Stimulated activated naive CD8-positive, alpha-beta T cell treated with anti-CD3 and anti-CD28 coated beads, Interleukin-15, amount 100 ng/mL, for 72 hours (primary cell): ENCODE data around the gene TBX18.

ENCODE experiments used
- ATAC-seq: fragments of 150-1000 bp; cut with Tn5 transposase; 2 replicates; pipeline ENCODE4 v1.10.0; 2021; ENCODE audit warnings: mild to moderate bottlenecking, moderate library complexity
- DNase-seq, 2 donors: peaks; one replicate each; pipeline ENCODE4 v3.0.0; 2021 to 2022
- H3K27ac Mint-ChIP-seq, 2 donors: one replicate each; pipeline ENCODE4 v1.8.0; 2022; ENCODE audit warnings: mild to moderate bottlenecking in 2 of 2, mixed read lengths in 2 of 2, moderate library complexity in 2 of 2
- H3K27me3 Mint-ChIP-seq: one replicate; pipeline ENCODE4 v1.8.0; 2022; ENCODE audit warnings: mixed read lengths
- H3K4me1 Mint-ChIP-seq: one replicate; pipeline ENCODE4 v1.8.0; 2022; ENCODE audit warnings: mild to moderate bottlenecking, mixed read lengths
- H3K4me3 Mint-ChIP-seq, 2 donors: one replicate each; pipeline ENCODE4 v1.8.0; 2022; ENCODE audit warnings: mild to moderate bottlenecking in 2 of 2, mixed read lengths in 2 of 2, moderate library complexity in 1 of 2
- H3K9me3 Mint-ChIP-seq, 2 donors: one replicate each; pipeline ENCODE4 v1.8.0; 2022; ENCODE audit warnings: mixed read lengths in 2 of 2

Gene TBX18

DNA sequence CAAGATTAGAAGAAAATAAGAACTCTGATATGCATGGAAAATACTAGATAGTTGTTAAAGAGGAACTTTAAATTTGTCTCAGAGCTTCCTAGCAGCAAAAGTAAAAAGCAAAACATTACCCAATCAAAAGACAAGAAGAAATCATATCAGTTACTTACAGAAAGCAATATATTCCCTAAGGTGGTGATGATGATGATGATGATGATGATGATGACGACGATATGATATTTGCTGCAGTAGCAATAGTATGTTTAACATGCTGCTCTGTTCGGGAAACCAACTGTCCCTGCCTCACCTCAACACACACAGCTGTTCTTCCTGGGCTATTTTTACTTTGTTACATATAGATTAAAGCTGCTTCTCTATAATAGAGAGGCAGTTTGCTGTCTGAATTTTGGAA is 12.0 kb upstream of the TBX18 start:
- peaks cover 0 to 7% of the 10 kb centered on the region in 2 donors for H3K9me3 Mint-ChIP-seq
- H3K27ac Mint-ChIP-seq = no peak overlapping the region
- peaks cover 22% of the 10 kb centered on the region for H3K4me1 Mint-ChIP-seq
- H3K4me3 Mint-ChIP-seq = no peak overlapping the region
- no peak for ATAC-seq
- DNase-seq = no peak
- peaks cover 78% of the 10 kb centered on the region for H3K27me3 Mint-ChIP-seq

- H3K4me3 Mint-ChIP-seq = no peak overlapping the region
Observed at GRCh38 chr6:84775751-84776150, 11.4 kb upstream of the TBX18 start.

DNA sequence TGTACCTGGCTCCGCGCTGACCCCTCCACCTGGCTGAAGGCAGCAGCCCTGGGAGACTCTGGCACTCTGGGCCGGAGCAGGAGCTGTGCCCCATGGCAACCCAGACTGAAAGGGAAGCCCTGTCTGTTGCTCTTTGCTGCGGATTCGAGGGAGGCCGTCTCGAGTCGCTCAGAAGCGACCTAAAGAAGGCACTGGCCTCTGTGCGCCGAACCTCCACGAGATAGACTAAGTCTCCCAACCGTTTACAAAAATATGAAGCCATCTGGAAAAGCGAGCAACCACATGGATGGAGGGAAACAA is 10.5 kb upstream of the TBX18 start:
- ATAC-seq (no peak), DNase-seq (no peak)
- peaks cover 22% of the 10 kb centered on the region for H3K4me1 Mint-ChIP-seq
- H3K27ac Mint-ChIP-seq = no peak overlapping the region
- peaks cover 80% of the 10 kb centered on the region for H3K27me3 Mint-ChIP-seq
- peaks cover 0 to 7% of the 10 kb centered on the region in 2 donors for H3K9me3 Mint-ChIP-seq
- H3K4me3 Mint-ChIP-seq = peak overlapping the region in 1 of 2 donors; percentile 65

More at GRCh38 chr6:84775751-84776150, 11.4 kb upstream of the TBX18 start:
- Mint-ChIP-seq H3K9me3 (peaks cover 0 to 7% of the 10 kb centered on the region in 2 donors), H3K27me3 (peaks cover 80% of the 10 kb centered on the region), H3K4me1 (peaks cover 22% of the 10 kb centered on the region), H3K27ac (no peak overlapping the region)
- ATAC-seq (no peak), DNase-seq (no peak)

DNA sequence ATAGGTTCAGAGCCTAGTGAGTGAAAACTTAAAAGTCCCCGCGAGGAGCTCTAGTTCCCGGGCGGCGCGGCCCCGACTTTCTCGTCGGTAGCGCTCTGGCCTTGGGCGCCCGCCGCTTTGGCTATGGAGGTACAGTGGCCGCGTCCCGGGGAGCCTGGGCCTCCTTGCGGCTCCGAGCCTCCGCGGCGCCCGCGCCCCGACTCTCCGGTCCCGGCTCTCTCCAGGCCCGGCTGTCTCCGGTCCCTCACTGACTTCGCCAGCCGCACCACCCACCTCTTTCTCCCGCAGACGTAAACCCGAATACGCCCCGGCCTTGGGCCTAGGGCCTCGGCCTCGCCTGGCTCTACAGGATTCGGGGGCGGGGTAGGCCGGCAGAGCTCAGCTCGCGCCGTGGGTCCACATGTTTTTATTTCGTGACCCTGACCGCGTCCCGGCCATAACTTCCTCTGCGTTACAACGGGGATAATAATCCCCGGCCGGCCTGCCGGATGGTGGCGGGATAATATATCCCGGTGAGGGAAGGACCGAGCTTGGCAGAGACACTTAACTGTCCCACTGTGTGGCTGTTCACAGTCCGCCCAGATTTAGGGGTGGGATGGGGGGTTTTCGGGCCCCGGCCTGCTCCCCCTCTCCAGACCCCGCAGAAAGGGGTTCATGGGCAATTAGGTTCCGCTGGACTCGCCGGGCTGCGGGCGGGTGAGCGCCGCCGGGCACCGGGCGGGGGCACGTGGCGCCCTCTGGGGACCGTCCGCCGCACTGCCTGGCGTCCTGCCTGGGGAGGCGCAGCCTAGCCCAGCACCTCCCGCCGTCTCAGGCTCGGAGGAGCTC is 10.0 kb upstream of the TBX18 start:
- H3K27me3 Mint-ChIP-seq = peaks cover 84% of the 10 kb centered on the region
- peak in 1 of 2 donors; percentile 34 for DNase-seq
- H3K9me3 Mint-ChIP-seq = peaks cover 0 to 7% of the 10 kb centered on the region in 2 donors
- H3K4me1 Mint-ChIP-seq = peaks cover 22% of the 10 kb centered on the region
- H3K4me3 Mint-ChIP-seq = peak overlapping the region; percentile 63 to 65
- ATAC-seq = peak; percentile 79
- H3K27ac Mint-ChIP-seq = peak overlapping the region in 1 of 2 donors; percentile 64

- peak; percentile 52 for ATAC-seq
- peak overlapping the region in 1 of 2 donors; percentile 64 for H3K27ac Mint-ChIP-seq
- H3K27me3 Mint-ChIP-seq = peaks cover 86% of the 10 kb centered on the region
- H3K4me3 Mint-ChIP-seq = peak overlapping the region; percentile 63 to 65
- no peak for DNase-seq
- peaks cover 0 to 7% of the 10 kb centered on the region in 2 donors for H3K9me3 Mint-ChIP-seq
- H3K4me1 Mint-ChIP-seq = peaks cover 22% of the 10 kb centered on the region
Observed at GRCh38 chr6:84773431-84774156, 9.2 kb upstream of the TBX18 start.

- Mint-ChIP-seq H3K4me1 (peaks cover 22% of the 10 kb centered on the region), H3K27ac (no peak overlapping the region), H3K27me3 (peaks cover 86% of the 10 kb centered on the region), H3K4me3 (no peak overlapping the region), H3K9me3 (peaks cover 0 to 7% of the 10 kb centered on the region in 2 donors)
- ATAC-seq (no peak), DNase-seq (no peak)
Observed at GRCh38 chr6:84773133-84773430, 8.7 kb upstream of the TBX18 start.

DNA sequence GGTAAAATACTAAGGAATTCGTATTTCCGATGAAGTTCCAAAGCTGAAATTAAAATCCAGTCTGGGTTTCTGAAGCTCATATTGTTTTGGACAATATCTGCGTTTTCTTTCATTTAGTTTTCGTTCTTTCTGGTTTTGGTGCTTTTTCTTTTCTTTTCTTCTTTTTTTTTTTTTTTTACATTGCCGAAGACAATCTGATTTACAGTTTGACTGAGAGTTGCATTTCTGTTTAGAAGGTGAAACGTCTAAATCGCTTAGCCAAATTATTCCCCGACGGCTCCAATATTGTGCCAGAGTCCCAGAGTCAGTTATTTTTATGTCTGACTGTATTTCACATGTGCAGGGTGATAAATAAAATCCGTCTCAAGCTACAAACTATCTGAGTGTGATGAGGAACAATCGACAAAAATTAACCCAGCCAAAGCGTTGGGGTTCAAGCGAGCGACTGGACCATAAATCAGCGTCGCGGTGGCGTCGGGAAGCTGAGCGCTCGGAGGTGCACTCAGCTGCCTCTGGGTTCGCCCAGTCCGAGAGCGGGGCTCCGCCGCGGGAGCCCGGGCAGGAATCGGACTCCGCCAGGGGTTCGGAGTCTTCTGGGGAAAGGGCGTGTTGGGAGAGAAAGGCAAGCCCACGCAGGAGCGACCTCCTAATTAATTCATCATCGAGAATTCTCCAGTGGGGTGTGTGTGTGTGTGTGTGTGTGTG is 8.2 kb upstream of the TBX18 start:
- ATAC-seq (no peak), DNase-seq (no peak)
- Mint-ChIP-seq H3K27ac (no peak overlapping the region), H3K9me3 (peaks cover 0 to 7% of the 10 kb centered on the region in 2 donors), H3K27me3 (peaks cover 86% of the 10 kb centered on the region), H3K4me1 (peaks cover 22% of the 10 kb centered on the region), H3K4me3 (peak overlapping the region in 1 of 2 donors; percentile 9)

DNA sequence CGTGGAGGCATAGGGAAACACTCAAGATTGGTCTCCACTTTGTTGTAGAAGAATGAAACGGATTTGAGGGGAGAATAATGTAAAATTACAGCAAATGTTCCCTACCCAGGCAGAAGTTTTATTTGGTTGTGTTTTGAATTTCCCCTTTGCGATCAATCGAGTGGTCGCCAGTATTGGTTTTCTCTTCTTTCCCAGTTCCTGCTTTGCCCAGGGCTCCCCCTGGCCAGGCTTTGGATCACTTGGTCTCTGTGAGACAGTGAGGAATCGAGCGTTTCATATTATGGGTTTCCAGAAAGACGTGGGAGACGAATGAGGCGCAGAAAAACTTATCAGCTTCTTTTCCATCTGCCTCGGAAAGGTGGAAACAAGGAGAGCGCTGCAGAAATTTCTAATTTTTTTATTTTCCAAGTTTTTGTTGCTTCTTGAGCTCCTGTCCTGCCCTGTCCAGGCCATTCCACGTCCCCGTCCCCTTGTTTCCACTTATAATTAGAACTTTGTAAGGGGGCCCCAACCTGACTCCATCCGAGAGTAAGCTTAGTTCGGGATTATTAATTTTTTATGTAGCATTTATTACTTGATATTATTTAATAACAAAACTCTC is 7.5 kb upstream of the TBX18 start:
- DNase-seq = no peak
- peaks cover 0 to 7% of the 10 kb centered on the region in 2 donors for H3K9me3 Mint-ChIP-seq
- H3K27me3 Mint-ChIP-seq = peaks cover 86% of the 10 kb centered on the region
- ATAC-seq = no peak
- peaks cover 23% of the 10 kb centered on the region for H3K4me1 Mint-ChIP-seq
- no peak overlapping the region for H3K4me3 Mint-ChIP-seq
- no peak overlapping the region for H3K27ac Mint-ChIP-seq

GRCh38 chr6:84771125-84771755 is 6.8 kb upstream of the TBX18 start:
- Mint-ChIP-seq H3K27me3 (peaks cover 86% of the 10 kb centered on the region), H3K27ac (no peak overlapping the region), H3K4me1 (peaks cover 30% of the 10 kb centered on the region), H3K9me3 (peaks cover 0 to 7% of the 10 kb centered on the region in 2 donors), H3K4me3 (no peak overlapping the region)
- DNase-seq (no peak), ATAC-seq (no peak)

DNA sequence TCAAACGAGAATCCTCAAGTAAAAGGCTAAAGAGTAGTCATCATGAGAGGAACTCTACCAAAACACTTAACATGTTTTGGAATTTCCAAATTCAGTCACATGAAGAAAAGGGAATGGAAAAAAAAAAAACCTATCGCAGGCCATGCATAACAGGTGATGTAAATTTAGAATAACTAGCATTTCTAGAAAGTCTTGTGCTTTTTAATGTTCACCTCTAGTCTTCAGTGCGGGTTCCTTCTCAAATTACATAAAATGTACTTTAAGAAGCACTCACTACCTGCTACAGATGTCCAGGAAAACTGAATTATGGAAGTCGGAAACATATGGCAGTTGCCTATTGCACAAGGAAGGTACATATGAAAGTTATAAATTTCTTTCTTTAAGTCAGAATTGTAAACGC is 6.1 kb upstream of the TBX18 start:
- H3K27ac Mint-ChIP-seq = no peak overlapping the region
- peaks cover 5 to 7% of the 10 kb centered on the region in 2 donors for H3K9me3 Mint-ChIP-seq
- peaks cover 86% of the 10 kb centered on the region for H3K27me3 Mint-ChIP-seq
- H3K4me3 Mint-ChIP-seq = no peak overlapping the region
- ATAC-seq = no peak
- DNase-seq = no peak
- H3K4me1 Mint-ChIP-seq = peaks cover 31% of the 10 kb centered on the region

GRCh38 chr6:84769306-84769705 is 4.9 kb upstream of the TBX18 start:
- H3K27me3 Mint-ChIP-seq = peaks cover 86% of the 10 kb centered on the region
- peaks cover 5 to 9% of the 10 kb centered on the region in 2 donors for H3K9me3 Mint-ChIP-seq
- no peak overlapping the region for H3K27ac Mint-ChIP-seq
- ATAC-seq = no peak
- peaks cover 33% of the 10 kb centered on the region for H3K4me1 Mint-ChIP-seq
- no peak for DNase-seq
- H3K4me3 Mint-ChIP-seq = no peak overlapping the region

DNA sequence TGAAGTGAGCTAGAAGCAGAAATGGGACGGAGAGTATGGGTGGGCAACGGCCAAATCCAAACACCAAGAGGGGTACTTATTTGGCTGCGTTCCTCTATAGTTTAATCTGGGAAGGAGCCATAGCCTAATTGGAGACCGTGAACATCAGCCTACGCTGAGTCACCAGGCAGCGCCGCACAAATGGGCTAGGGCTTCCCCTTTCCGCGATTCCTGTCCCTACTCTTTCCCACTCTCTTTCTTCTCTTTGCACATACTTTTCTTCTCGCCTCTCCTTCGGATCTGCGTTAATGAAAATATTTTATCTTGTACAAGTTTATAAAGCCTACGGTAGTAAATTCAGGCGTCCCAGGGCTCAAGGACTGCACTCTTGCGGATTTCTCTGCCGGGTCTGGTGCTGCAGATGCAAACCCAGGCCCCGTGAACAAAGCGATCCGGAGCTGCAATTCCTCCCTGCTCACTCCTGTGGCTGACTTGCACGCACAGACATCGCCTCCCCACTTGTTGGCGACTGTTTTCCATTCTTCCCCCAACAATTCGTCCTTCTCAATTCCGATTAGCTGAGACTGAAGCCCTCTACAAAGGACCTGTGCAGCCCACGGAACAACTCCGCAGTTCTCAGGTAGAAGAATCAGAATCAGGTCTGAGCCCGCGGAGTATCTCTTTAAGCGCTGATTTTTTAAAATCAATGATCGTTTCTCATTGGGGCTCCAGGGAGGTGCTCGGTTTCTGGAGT is 4.2 kb upstream of the TBX18 start:
- Mint-ChIP-seq H3K9me3 (peaks cover 5 to 12% of the 10 kb centered on the region in 2 donors), H3K27me3 (peaks cover 86% of the 10 kb centered on the region), H3K27ac (no peak overlapping the region), H3K4me1 (peaks cover 33% of the 10 kb centered on the region), H3K4me3 (peak overlapping the region in 1 of 2 donors; percentile 8)
- DNase-seq = no peak
- no peak for ATAC-seq

DNA sequence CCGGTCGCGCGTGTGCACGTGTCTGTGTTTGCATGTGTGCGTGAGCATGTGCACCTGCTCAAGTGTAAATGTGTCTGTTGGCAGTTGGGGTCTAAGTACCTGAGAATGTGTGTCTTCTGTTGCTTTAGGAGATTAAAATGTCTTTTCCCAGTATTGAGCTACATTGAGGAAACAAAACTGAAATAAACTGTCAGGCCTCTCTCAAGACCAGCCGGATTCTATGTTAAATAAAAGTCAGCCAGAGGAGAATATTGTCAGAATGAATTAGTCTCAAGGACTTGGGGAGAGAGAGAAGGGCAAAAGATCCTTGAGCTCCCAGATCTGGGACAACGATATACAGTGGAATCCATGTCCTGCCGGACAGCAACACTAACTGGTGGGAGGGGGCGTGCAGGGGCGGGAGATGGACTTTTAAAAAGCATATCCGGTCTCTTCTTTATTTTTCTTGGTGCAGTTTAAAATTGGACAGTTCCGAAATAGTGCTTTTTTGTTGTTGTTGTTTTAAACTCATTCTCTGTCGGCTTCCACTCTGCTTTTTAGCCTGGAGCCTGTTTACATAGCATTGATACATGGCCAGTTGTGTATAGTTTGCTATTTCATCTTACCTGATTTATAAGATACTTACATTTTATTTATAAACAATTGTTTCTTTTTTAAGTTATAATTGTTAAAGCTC is 3.3 kb upstream of the TBX18 start:
- Mint-ChIP-seq H3K4me1 (peaks cover 31% of the 10 kb centered on the region), H3K27me3 (peaks cover 86% of the 10 kb centered on the region), H3K4me3 (no peak overlapping the region), H3K27ac (no peak overlapping the region), H3K9me3 (peaks cover 5 to 8% of the 10 kb centered on the region in 2 donors)
- DNase-seq (no peak), ATAC-seq (no peak)
